CD4-positive, alpha-beta T cell treated with Interferon gamma for 1 hour (primary cell): ENCODE results near the gene BABAM2.
"Not testable (repeated sequence)": the region's sequence is repeated elsewhere in the genome, so short reads cannot be mapped to it uniquely, and the experiment has no call there.

ENCODE experiments used
- DNase-seq: peaks from one replicate; pipeline ENCODE4 v3.0.0-alpha.2; 2020

Gene BABAM2

GRCh38 chr2:27890146-27890923, at the start of gene BABAM2, which contains the start of gene RBKS:
Gene BABAM2 (plus strand): TSS chr2:27890729. CDS start chr2:27894557, 3,828 bp downstream.
Gene RBKS (minus strand): TSS chr2:27890387. CDS start chr2:27890345, 42 bp downstream.
- DNase-seq = peak; percentile 91

- DNase-seq = no peak
These were observed 47.6 kb upstream of the BABAM2 start for GRCh38 chr2:27842894-27843293.

GRCh38 chr2:27843992-27844391, 46.5 kb upstream of the BABAM2 start:
- no peak for DNase-seq

GRCh38 chr2:27844821-27845255, 45.7 kb upstream of the BABAM2 start:
- DNase-seq = no peak

GRCh38 chr2:27847333-27847732, 43.2 kb upstream of the BABAM2 start:
- no peak for DNase-seq

GRCh38 chr2:27849558-27850205, 40.8 kb upstream of the BABAM2 start:
- DNase-seq = no peak

GRCh38 chr2:27852691-27853090, 37.8 kb upstream of the BABAM2 start:
- DNase-seq = no peak

- no peak for DNase-seq
These were observed 36.2 kb upstream of the BABAM2 start for GRCh38 chr2:27854229-27854862.

- no peak for DNase-seq
These were observed 35.1 kb upstream of the BABAM2 start for GRCh38 chr2:27855476-27855875.

- DNase-seq = no peak
These were observed 34.1 kb upstream of the BABAM2 start for GRCh38 chr2:27856386-27856785.

- DNase-seq = no peak
These were observed 33.6 kb upstream of the BABAM2 start for GRCh38 chr2:27856956-27857355.

GRCh38 chr2:27857417-27858172, 32.9 kb upstream of the BABAM2 start:
- no peak for DNase-seq

- DNase-seq = no peak
These were observed 30.4 kb upstream of the BABAM2 start for GRCh38 chr2:27860111-27860510.

- DNase-seq = no peak
These were observed 27.4 kb upstream of the BABAM2 start for GRCh38 chr2:27863146-27863545.

- not testable (repeated sequence) for DNase-seq
These were observed 26.6 kb upstream of the BABAM2 start for GRCh38 chr2:27863955-27864354.

GRCh38 chr2:27866237-27866636, 24.3 kb upstream of the BABAM2 start:
- DNase-seq = no peak

GRCh38 chr2:27869763-27870162, 20.8 kb upstream of the BABAM2 start:
- no peak for DNase-seq

GRCh38 chr2:27870724-27871123, 19.8 kb upstream of the BABAM2 start:
- DNase-seq = no peak

- no peak for DNase-seq
These were observed 18.7 kb upstream of the BABAM2 start for GRCh38 chr2:27871802-27872201.

- no peak for DNase-seq
These were observed 17.4 kb upstream of the BABAM2 start for GRCh38 chr2:27873091-27873490.

- DNase-seq = no peak
These were observed 15.2 kb upstream of the BABAM2 start for GRCh38 chr2:27875089-27875881.

GRCh38 chr2:27878825-27879224, 11.7 kb upstream of the BABAM2 start:
- no peak for DNase-seq
